GM23338 (cell line): ENCODE data around the gene DNLZ. TPM values are rescaled to one million over a fixed set of nuclear protein-coding genes. Genes with fewer than 3 reads are reported as not detected.

ENCODE experiments used
- ATAC-seq: fragments of 200-7000 bp; cut with Tn5 transposase; 3 replicates; pipeline ENCODE4 v1.9.1; 2020
- DNase-seq: peaks from one replicate; pipeline ENCODE4 v3.0.0-alpha.2; 2015; ENCODE audit warnings: low spot score
- H2AFZ ChIP-seq: fragments of 200-600 bp; sonication (generic); 2 replicates; pipeline ENCODE4 v1.8.0; 2016; ENCODE audit warnings: antibody characterized with exemption, mild to moderate bottlenecking, moderate library complexity
- H3F3A ChIP-seq: fragments of 200-600 bp; sonication (generic); replicated peaks from 2 replicates; pipeline ENCODE4 v1.8.0; 2017; ENCODE audit warnings: antibody characterized with exemption, mixed run types, low read depth
- H3K27ac ChIP-seq: fragments of 200-600 bp; sonication (generic); 2 replicates; pipeline ENCODE4 v1.6.1; 2016; ENCODE audit warnings: low read depth
- H3K27me3 ChIP-seq: fragments of 200-600 bp; sonication (generic); 2 replicates; pipeline ENCODE4 v1.8.0; 2016; ENCODE audit warnings: mild to moderate bottlenecking, mixed run types, moderate library complexity; ENCODE audit not compliant: insufficient read depth
- H3K36me3 ChIP-seq: fragments of 200-600 bp; sonication (generic); 2 replicates; pipeline ENCODE4 v1.8.0; 2016; ENCODE audit warnings: mild to moderate bottlenecking; ENCODE audit not compliant: insufficient read depth
- H3K4me1 ChIP-seq: fragments of 200-600 bp; sonication (generic); 2 replicates; pipeline ENCODE4 v1.8.0; 2016; ENCODE audit warnings: mild to moderate bottlenecking, moderate library complexity; ENCODE audit not compliant: insufficient read depth
- H3K4me2 ChIP-seq: fragments of 200-600 bp; sonication (generic); 2 replicates; pipeline ENCODE4 v1.7.1; 2017; ENCODE audit warnings: mixed run types
- H3K4me3 ChIP-seq: fragments of 200-600 bp; sonication (generic); 2 replicates; pipeline ENCODE4 v1.6.1; 2016; ENCODE audit warnings: mixed run types
- H3K79me2 ChIP-seq: fragments of 200-600 bp; sonication (generic); replicated peaks from 2 replicates; pipeline ENCODE4 v1.8.0; 2017; ENCODE audit warnings: mild to moderate bottlenecking; ENCODE audit not compliant: insufficient read depth
- H3K9me2 ChIP-seq: fragments of 200-600 bp; sonication (generic); 2 replicates; pipeline ENCODE4 v1.8.0; 2017; ENCODE audit not compliant: insufficient read depth
- H4K20me1 ChIP-seq: fragments of 200-600 bp; sonication (generic); replicated peaks from 2 replicates; pipeline ENCODE4 v1.8.0; 2017; ENCODE audit warnings: mild to moderate bottlenecking; ENCODE audit not compliant: insufficient read depth
- H3K27ac Mint-ChIP-seq: 2 replicates; pipeline ENCODE4 v1.8.0; 2020; ENCODE audit warnings: inconsistent platforms, mild to moderate bottlenecking, moderate library complexity, mixed read lengths
- H3K27me3 Mint-ChIP-seq: 3 replicates; pipeline ENCODE4 v1.8.0; 2022; ENCODE audit warnings: low read depth, mild to moderate bottlenecking, moderate library complexity, mixed read lengths, inconsistent platforms; ENCODE audit not compliant: insufficient read depth, poor library complexity
- H3K36me3 Mint-ChIP-seq: 3 replicates; pipeline ENCODE4 v1.8.0; 2021; ENCODE audit warnings: low read depth, mild to moderate bottlenecking, inconsistent platforms, moderate library complexity, mixed read lengths
- H3K4me1 Mint-ChIP-seq: 3 replicates; pipeline ENCODE4 v1.8.0; 2020; ENCODE audit warnings: mild to moderate bottlenecking, inconsistent platforms, mixed read lengths
- H3K4me3 Mint-ChIP-seq: 3 replicates; pipeline ENCODE4 v1.8.0; 2021; ENCODE audit warnings: moderate library complexity, mild to moderate bottlenecking, inconsistent platforms, mixed read lengths
- H3K9me3 Mint-ChIP-seq: 3 replicates; pipeline ENCODE4 v1.8.0; 2020; ENCODE audit warnings: moderate library complexity, mild to moderate bottlenecking, inconsistent platforms, mixed read lengths
- polyA plus RNA-seq: library from polyadenylated mRNA; unstranded; fragments of >200 nt; fragmentation: Nextera tagmentation; extraction: Ambion mirVana; gene quantifications from 2 replicates; pipeline ENCODE4 v1.2.1, GENCODE V29; 2016
- total RNA-seq: library from RNA; depleted of rRNA; stranded (reverse); fragments of >200 nt; shearing (Covaris generic); gene quantifications from 2 replicates; pipeline ENCODE4 v1.2.3, GENCODE V29; 2014
- TF ChIP-seq, protein P1 (sequence below): fragments of 250-450 bp; sonication (Bioruptor Pico); IDR thresholded peaks from 2 replicates; pipeline ENCODE4 v1.5.0; 2020; ENCODE audit warnings: mild to moderate bottlenecking, moderate library complexity
- TF ChIP-seq, protein P2 (sequence below): IDR thresholded peaks from one replicate; pipeline ENCODE4 v1.6.1; 2018; ENCODE audit warnings: antibody characterized with exemption; ENCODE audit not compliant: unreplicated experiment

DNLZ gene
- total and polyA plus RNA-seq, 2 experiments from 2014 or later = 33.4 to 53.9 TPM

DNA sequence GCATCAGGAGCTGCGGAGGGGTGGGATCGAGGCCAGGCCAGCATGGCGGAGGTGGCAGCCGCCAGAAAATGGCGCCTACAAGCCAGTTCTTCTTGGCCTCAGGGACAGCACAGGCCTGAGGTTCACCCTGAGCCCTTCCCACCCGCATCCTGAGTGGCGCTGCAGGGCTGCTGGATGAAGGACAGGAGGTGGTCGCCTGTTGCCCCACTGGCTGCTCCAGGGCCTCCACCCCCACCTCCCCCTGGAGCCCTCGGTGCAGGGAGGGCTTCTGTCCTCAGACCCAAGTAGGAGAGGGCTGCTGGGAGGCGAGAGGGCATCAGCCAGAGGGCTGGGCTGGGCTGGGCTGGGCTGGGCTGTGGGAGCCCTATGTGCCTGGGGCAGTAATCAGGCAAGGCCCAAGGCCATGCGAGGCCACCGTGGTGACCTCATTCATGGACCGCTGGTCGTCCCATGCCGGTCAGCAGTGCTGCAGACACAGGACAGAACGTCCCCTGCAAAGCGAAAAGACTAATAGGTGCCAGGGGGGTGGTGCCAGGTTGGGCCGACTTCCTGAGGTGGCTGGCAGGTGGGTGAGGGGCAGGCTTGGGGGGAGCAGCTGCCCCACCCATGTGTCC lies 22.4 kb downstream of the DNLZ start (continued):
- TF ChIP-seq, protein P1, sequence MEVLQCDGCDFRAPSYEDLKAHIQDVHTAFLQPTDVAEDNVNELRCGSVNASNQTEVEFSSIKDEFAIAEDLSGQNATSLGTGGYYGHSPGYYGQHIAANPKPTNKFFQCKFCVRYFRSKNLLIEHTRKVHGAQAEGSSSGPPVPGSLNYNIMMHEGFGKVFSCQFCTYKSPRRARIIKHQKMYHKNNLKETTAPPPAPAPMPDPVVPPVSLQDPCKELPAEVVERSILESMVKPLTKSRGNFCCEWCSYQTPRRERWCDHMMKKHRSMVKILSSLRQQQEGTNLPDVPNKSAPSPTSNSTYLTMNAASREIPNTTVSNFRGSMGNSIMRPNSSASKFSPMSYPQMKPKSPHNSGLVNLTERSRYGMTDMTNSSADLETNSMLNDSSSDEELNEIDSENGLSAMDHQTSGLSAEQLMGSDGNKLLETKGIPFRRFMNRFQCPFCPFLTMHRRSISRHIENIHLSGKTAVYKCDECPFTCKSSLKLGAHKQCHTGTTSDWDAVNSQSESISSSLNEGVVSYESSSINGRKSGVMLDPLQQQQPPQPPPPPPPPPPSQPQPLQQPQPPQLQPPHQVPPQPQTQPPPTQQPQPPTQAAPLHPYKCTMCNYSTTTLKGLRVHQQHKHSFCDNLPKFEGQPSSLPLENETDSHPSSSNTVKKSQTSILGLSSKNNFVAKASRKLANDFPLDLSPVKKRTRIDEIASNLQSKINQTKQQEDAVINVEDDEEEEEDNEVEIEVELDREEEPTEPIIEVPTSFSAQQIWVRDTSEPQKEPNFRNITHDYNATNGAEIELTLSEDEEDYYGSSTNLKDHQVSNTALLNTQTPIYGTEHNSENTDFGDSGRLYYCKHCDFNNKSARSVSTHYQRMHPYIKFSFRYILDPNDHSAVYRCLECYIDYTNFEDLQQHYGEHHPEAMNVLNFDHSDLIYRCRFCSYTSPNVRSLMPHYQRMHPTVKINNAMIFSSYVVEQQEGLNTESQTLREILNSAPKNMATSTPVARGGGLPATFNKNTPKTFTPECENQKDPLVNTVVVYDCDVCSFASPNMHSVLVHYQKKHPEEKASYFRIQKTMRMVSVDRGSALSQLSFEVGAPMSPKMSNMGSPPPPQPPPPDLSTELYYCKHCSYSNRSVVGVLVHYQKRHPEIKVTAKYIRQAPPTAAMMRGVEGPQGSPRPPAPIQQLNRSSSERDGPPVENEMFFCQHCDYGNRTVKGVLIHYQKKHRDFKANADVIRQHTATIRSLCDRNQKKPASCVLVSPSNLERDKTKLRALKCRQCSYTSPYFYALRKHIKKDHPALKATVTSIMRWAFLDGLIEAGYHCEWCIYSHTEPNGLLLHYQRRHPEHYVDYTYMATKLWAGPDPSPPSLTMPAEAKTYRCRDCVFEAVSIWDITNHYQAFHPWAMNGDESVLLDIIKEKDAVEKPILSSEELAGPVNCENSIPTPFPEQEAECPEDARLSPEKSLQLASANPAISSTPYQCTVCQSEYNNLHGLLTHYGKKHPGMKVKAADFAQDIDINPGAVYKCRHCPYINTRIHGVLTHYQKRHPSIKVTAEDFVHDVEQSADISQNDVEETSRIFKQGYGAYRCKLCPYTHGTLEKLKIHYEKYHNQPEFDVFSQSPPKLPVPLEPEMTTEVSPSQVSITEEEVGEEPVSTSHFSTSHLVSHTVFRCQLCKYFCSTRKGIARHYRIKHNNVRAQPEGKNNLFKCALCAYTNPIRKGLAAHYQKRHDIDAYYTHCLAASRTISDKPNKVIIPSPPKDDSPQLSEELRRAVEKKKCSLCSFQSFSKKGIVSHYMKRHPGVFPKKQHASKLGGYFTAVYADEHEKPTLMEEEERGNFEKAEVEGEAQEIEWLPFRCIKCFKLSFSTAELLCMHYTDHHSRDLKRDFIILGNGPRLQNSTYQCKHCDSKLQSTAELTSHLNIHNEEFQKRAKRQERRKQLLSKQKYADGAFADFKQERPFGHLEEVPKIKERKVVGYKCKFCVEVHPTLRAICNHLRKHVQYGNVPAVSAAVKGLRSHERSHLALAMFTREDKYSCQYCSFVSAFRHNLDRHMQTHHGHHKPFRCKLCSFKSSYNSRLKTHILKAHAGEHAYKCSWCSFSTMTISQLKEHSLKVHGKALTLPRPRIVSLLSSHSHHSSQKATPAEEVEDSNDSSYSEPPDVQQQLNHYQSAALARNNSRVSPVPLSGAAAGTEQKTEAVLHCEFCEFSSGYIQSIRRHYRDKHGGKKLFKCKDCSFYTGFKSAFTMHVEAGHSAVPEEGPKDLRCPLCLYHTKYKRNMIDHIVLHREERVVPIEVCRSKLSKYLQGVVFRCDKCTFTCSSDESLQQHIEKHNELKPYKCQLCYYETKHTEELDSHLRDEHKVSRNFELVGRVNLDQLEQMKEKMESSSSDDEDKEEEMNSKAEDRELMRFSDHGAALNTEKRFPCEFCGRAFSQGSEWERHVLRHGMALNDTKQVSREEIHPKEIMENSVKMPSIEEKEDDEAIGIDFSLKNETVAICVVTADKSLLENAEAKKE (CRISPR knock-in tag) = no peak
- TF ChIP-seq, protein P2, sequence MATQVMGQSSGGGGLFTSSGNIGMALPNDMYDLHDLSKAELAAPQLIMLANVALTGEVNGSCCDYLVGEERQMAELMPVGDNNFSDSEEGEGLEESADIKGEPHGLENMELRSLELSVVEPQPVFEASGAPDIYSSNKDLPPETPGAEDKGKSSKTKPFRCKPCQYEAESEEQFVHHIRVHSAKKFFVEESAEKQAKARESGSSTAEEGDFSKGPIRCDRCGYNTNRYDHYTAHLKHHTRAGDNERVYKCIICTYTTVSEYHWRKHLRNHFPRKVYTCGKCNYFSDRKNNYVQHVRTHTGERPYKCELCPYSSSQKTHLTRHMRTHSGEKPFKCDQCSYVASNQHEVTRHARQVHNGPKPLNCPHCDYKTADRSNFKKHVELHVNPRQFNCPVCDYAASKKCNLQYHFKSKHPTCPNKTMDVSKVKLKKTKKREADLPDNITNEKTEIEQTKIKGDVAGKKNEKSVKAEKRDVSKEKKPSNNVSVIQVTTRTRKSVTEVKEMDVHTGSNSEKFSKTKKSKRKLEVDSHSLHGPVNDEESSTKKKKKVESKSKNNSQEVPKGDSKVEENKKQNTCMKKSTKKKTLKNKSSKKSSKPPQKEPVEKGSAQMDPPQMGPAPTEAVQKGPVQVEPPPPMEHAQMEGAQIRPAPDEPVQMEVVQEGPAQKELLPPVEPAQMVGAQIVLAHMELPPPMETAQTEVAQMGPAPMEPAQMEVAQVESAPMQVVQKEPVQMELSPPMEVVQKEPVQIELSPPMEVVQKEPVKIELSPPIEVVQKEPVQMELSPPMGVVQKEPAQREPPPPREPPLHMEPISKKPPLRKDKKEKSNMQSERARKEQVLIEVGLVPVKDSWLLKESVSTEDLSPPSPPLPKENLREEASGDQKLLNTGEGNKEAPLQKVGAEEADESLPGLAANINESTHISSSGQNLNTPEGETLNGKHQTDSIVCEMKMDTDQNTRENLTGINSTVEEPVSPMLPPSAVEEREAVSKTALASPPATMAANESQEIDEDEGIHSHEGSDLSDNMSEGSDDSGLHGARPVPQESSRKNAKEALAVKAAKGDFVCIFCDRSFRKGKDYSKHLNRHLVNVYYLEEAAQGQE = no peak

DNA sequence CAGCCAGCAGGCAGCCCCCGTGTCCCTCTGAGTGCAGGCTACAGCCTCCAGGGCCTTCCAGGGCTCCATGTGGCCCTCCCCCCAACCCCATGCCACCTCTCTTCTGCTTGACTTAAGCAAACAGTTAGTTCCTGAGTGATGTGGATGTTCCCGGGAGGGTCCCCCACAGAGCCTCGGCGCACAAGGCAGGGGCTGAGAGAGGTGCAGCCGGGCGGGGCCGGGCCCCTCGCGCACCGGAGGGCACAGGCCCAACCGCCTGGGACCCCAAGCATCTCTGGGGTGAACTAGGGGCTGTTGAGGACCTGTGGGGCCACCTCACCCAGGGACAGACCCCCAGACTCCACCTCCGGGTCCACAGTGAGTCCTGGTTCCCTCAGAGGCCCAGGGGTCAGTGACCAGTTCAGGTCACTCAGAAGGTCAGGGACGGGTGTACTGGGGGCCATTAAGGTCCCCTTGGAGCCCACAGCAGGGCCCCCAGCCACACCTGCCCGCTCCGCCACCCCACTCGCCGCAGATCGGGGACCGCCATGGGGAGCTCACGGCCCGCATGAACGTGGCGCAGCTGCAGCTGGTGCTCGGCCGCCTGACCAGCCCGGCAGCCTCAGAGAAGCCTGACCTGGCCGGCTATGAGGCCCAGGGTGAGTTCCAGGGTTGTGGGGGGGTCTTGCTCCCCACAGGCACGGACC lies 23.0 kb downstream of the DNLZ start:
- Histone ChIP-seq H2AFZ (no peak overlapping the region), H3K27me3 (no peaks in the 10 kb centered on the region), H3K27ac (no peak overlapping the region), H3K79me2 (no peaks in the 10 kb centered on the region), H3K9me2 (no peaks in the 10 kb centered on the region), H3K4me2 (no peak overlapping the region), H3K4me1 (peaks cover 5% of the 10 kb centered on the region), H3K4me3 (no peak overlapping the region), H3K36me3 (no peaks in the 10 kb centered on the region), H3F3A (peaks cover 3% of the 10 kb centered on the region; the same call in 1 of the 2 replicates), H4K20me1 (no peaks in the 10 kb centered on the region; the same call in 1 of the 2 replicates)
- DNase-seq (no peak), ATAC-seq (no peak)
- Mint-ChIP-seq H3K27me3 (peaks cover 16% of the 10 kb centered on the region), H3K9me3 (no peaks in the 10 kb centered on the region), H3K36me3 (no peaks in the 10 kb centered on the region), H3K4me1 (peaks cover 3% of the 10 kb centered on the region), H3K4me3 (no peak overlapping the region), H3K27ac (no peak overlapping the region)
- TF ChIP-seq, protein P1 (CRISPR knock-in tag) = no peak
